HEK293 (cell line): ENCODE results near the gene RHOT1.

Experiments
- CTCF ChIA-PET: fragments of 350-600 bp; formaldehyde crosslinking; extraction: SDS; loops from one replicate; lab custom pipeline; 2021; ENCODE audit warnings: antibody characterized with exemption; lab: Yijun Ruan, JAX
- POLR2A ChIA-PET: fragments of 300-600 bp; formaldehyde crosslinking; extraction: SDS; loops from one replicate; lab custom pipeline; 2020; ENCODE audit warnings: antibody characterized with exemption, inconsistent platforms; lab: Yijun Ruan, JAX
- H3K27ac ChIP-seq: fragments of 200-500 bp; sonication (Bioruptor generic); 2 replicates; pipeline ENCODE4 v1.5.1; 2014; ENCODE audit warnings: low read depth, low read length, control low read depth, inconsistent platforms; ENCODE audit errors: extremely low read depth
- H3K36me3 ChIP-seq, 2 experiments: fragments of 200-500 bp in 1 of 2; sonication (Bioruptor generic) in 1 of 2; 1 replicate in 1 of 2; 2 replicates in 1 of 2; pipeline ENCODE4 v1.5.1; 2014 to 2017; ENCODE audit warnings: inconsistent platforms in 2 of 2, low read length in 2 of 2; ENCODE audit not compliant: control insufficient read depth in 2 of 2, insufficient read depth in 1 of 2
- H3K4me1 ChIP-seq: fragments of 200-500 bp; sonication (Bioruptor generic); 2 replicates; pipeline ENCODE4 v1.5.1; 2014; ENCODE audit warnings: mild to moderate bottlenecking, low read length, inconsistent platforms; ENCODE audit not compliant: control insufficient read depth, insufficient read depth
- H3K4me3 ChIP-seq: 2 replicates; pipeline ENCODE4 v1.5.1; 2011; ENCODE audit warnings: low read depth, mild to moderate bottlenecking, control low read depth, low read length, moderate library complexity
- H3K9me3 ChIP-seq: fragments of 200-500 bp; sonication (Bioruptor generic); 2 replicates; pipeline ENCODE4 v1.5.1; 2014; ENCODE audit warnings: low read depth, low read length, inconsistent platforms; ENCODE audit not compliant: control insufficient read depth, insufficient read depth
- GLIS2 ChIP-seq: fragments of 450-650 bp; formaldehyde crosslinking; IDR thresholded peaks from 2 replicates; pipeline ENCODE4 v1.5.1; 2016; ENCODE audit warnings: missing biosample characterization, missing genetic modification characterization
- MYNN ChIP-seq: fragments of 450-650 bp; formaldehyde crosslinking; IDR thresholded peaks from 2 replicates; pipeline ENCODE4 v1.5.1; 2016; ENCODE audit warnings: missing biosample characterization, missing genetic modification characterization, borderline replicate concordance
- RBAK ChIP-seq: fragments of 450-650 bp; formaldehyde crosslinking; IDR thresholded peaks from 2 replicates; pipeline ENCODE4 v1.5.1; 2016; ENCODE audit warnings: missing biosample characterization, missing genetic modification characterization
- REPIN1 ChIP-seq: fragments of 450-650 bp; formaldehyde crosslinking; IDR thresholded peaks from 2 replicates; pipeline ENCODE4 v1.5.1; 2017; ENCODE audit warnings: missing biosample characterization, missing genetic modification characterization, low read depth
- REST ChIP-seq: fragments of 450-650 bp; formaldehyde crosslinking; IDR thresholded peaks from 2 replicates; pipeline ENCODE4 v1.5.1; 2016; ENCODE audit warnings: missing biosample characterization, missing genetic modification characterization
- SALL2 ChIP-seq: fragments of 450-650 bp; formaldehyde crosslinking; IDR thresholded peaks from 2 replicates; pipeline ENCODE4 v1.5.0; 2017; ENCODE audit warnings: missing biosample characterization, mild to moderate bottlenecking, missing genetic modification characterization, borderline replicate concordance
- SCRT2 ChIP-seq: fragments of 450-650 bp; formaldehyde crosslinking; IDR thresholded peaks from 2 replicates; pipeline ENCODE4 v1.5.1; 2016; ENCODE audit warnings: missing biosample characterization, missing genetic modification characterization
- SP2 ChIP-seq: fragments of 450-650 bp; formaldehyde crosslinking; IDR thresholded peaks from 2 replicates; pipeline ENCODE4 v1.5.1; 2016; ENCODE audit warnings: missing biosample characterization, missing genetic modification characterization
- TCF7L2 ChIP-seq: IDR thresholded peaks from 2 replicates; pipeline ENCODE4 v1.6.1; 2011; ENCODE audit warnings: low read depth, mild to moderate bottlenecking, inconsistent platforms, low read length, moderate library complexity, borderline replicate concordance
- TRIM28 ChIP-seq: IDR thresholded peaks from 2 replicates; pipeline ENCODE4 v1.6.1; 2011; ENCODE audit warnings: low read length, control low read depth, borderline replicate concordance
- ZBTB17 ChIP-seq: fragments of 450-650 bp; formaldehyde crosslinking; IDR thresholded peaks from 2 replicates; pipeline ENCODE4 v1.5.1; 2016; ENCODE audit warnings: missing biosample characterization, missing genetic modification characterization
- ZFP69B ChIP-seq: fragments of 450-650 bp; formaldehyde crosslinking; IDR thresholded peaks from 2 replicates; pipeline ENCODE4 v1.5.1; 2016; ENCODE audit warnings: missing biosample characterization, missing genetic modification characterization
- ZNF133 ChIP-seq: fragments of 450-650 bp; formaldehyde crosslinking; IDR thresholded peaks from 2 replicates; pipeline ENCODE4 v1.5.1; 2016; ENCODE audit warnings: missing biosample characterization, missing genetic modification characterization
- ZNF292 ChIP-seq: fragments of 450-650 bp; formaldehyde crosslinking; IDR thresholded peaks from 2 replicates; pipeline ENCODE4 v1.5.1; 2016; ENCODE audit warnings: low read depth, missing biosample characterization, missing genetic modification characterization, borderline replicate concordance
- ZNF341 ChIP-seq: fragments of 450-650 bp; formaldehyde crosslinking; IDR thresholded peaks from 2 replicates; pipeline ENCODE4; 2016; ENCODE audit warnings: low read depth, missing biosample characterization, missing genetic modification characterization
- ZNF350 ChIP-seq: fragments of 450-650 bp; formaldehyde crosslinking; IDR thresholded peaks from 2 replicates; pipeline ENCODE4 v1.5.0; 2017; ENCODE audit warnings: missing biosample characterization, mild to moderate bottlenecking, missing genetic modification characterization
- ZNF488 ChIP-seq: fragments of 450-650 bp; formaldehyde crosslinking; IDR thresholded peaks from 2 replicates; pipeline ENCODE4 v1.5.1; 2016; ENCODE audit warnings: missing biosample characterization, missing genetic modification characterization
- ZNF626 ChIP-seq: fragments of 450-650 bp; sonication (Bioruptor Pico); formaldehyde crosslinking; IDR thresholded peaks from 2 replicates; pipeline ENCODE4 v1.5.1; 2018; ENCODE audit warnings: missing biosample characterization, missing genetic modification characterization, inconsistent platforms
- ZNF658 ChIP-seq: fragments of 450-650 bp; formaldehyde crosslinking; IDR thresholded peaks from 2 replicates; pipeline ENCODE4; 2016; ENCODE audit warnings: missing biosample characterization, missing genetic modification characterization
- ZNF701 ChIP-seq: fragments of 450-650 bp; formaldehyde crosslinking; IDR thresholded peaks from 2 replicates; pipeline ENCODE4 v1.5.1; 2016; ENCODE audit warnings: missing biosample characterization, missing genetic modification characterization
- TF ChIP-seq, protein P1 (sequence below): fragments of 450-650 bp; IDR thresholded peaks from 2 replicates; pipeline ENCODE4 v1.5.1; 2018; ENCODE audit warnings: missing biosample characterization, missing genetic modification characterization
- TF ChIP-seq, protein P2 (sequence below): fragments of 450-650 bp; formaldehyde crosslinking; IDR thresholded peaks from 2 replicates; pipeline ENCODE4 v1.5.1; 2016; ENCODE audit warnings: missing biosample characterization, missing genetic modification characterization
- TF ChIP-seq, protein P3 (sequence below): fragments of 450-650 bp; formaldehyde crosslinking; IDR thresholded peaks from 2 replicates; pipeline ENCODE4 v1.5.1; 2016; ENCODE audit warnings: missing biosample characterization, missing genetic modification characterization

RHOT1 gene

GRCh38 chr17:32157225-32157624 is 14.9 kb downstream of the RHOT1 start:
- Histone ChIP-seq H3K27ac (no peak overlapping the region), H3K36me3 (peaks cover 20 to 52% of the 10 kb centered on the region in 2 experiments), H3K9me3 (no peaks in the 10 kb centered on the region), H3K4me1 (no peaks in the 10 kb centered on the region), H3K4me3 (no peak overlapping the region)
- TF ChIP-seq, protein P1, sequence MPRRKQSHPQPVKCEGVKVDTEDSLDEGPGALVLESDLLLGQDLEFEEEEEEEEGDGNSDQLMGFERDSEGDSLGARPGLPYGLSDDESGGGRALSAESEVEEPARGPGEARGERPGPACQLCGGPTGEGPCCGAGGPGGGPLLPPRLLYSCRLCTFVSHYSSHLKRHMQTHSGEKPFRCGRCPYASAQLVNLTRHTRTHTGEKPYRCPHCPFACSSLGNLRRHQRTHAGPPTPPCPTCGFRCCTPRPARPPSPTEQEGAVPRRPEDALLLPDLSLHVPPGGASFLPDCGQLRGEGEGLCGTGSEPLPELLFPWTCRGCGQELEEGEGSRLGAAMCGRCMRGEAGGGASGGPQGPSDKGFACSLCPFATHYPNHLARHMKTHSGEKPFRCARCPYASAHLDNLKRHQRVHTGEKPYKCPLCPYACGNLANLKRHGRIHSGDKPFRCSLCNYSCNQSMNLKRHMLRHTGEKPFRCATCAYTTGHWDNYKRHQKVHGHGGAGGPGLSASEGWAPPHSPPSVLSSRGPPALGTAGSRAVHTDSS (tag by site-specific recombination): no peak
- TF ChIP-seq SCRT2 (tag by site-specific recombination) (no peak), GLIS2 (tag by site-specific recombination) (no peak), ZFP69B (no peak), ZNF350 (tag by site-specific recombination) (no peak), ZBTB17 (tag by site-specific recombination) (no peak)
- TF ChIP-seq, protein P2, sequence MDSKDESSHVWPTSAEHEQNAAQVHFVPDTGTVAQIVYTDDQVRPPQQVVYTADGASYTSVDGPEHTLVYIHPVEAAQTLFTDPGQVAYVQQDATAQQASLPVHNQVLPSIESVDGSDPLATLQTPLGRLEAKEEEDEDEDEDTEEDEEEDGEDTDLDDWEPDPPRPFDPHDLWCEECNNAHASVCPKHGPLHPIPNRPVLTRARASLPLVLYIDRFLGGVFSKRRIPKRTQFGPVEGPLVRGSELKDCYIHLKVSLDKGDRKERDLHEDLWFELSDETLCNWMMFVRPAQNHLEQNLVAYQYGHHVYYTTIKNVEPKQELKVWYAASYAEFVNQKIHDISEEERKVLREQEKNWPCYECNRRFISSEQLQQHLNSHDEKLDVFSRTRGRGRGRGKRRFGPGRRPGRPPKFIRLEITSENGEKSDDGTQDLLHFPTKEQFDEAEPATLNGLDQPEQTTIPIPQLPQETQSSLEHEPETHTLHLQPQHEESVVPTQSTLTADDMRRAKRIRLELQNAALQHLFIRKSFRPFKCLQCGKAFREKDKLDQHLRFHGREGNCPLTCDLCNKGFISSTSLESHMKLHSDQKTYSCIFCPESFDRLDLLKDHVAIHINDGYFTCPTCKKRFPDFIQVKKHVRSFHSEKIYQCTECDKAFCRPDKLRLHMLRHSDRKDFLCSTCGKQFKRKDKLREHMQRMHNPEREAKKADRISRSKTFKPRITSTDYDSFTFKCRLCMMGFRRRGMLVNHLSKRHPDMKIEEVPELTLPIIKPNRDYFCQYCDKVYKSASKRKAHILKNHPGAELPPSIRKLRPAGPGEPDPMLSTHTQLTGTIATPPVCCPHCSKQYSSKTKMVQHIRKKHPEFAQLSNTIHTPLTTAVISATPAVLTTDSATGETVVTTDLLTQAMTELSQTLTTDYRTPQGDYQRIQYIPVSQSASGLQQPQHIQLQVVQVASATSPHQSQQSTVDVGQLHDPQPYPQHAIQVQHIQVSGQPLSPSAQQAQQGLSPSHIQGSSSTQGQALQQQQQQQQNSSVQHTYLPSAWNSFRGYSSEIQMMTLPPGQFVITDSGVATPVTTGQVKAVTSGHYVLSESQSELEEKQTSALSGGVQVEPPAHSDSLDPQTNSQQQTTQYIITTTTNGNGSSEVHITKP: no peak
- POLR2A ChIA-PET: interaction anchor here (1.5 kb wide), 1 partner anchor 18 kb away, joined by 3 read pairs; no protein-coding TSS in a partner anchor
- CTCF ChIA-PET: interaction anchor here (0.6 to 1.2 kb wide), 5 partner anchors 15 to 52 kb away, joined by 3 to 4 read pairs (median 3); partner anchors contain the start of gene RHOT1

DNA sequence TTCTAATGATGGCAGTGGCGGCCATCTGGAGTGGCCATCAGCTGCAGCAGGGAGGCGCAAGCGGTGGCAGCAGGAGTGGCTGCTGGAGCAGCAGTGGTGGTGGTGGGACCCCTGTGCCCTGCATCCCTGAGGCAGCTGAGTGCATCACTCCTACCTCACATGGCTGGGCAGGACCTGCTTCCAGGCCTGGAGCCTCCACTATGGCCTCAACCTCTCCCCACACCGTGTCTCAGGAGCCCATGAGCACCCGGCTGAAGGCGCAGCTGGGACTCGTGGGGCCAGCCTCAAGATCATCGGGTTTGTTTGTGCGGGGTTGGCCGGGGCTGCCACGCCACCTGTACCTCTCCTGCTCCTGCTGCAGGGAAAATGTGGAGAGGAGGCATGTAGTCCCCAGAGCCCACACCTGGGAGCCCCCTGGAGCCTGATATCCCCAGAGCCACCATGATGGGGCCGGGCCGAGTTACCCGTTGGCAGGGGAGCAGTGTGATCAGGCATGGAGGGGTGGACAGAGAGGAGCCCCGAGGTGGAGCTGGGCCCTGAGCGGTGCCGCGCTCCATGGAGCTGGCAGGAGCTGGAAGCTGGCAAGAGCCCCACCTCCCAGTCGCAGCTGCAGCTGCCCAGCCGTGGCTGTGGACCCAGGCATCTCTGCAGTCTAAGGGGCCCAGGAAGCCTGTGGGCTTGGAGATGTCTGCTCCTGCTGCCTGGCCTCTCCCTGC is 16.7 kb downstream of the RHOT1 start:
- no peak overlapping the region for H3K4me3 ChIP-seq
- H3K9me3 ChIP-seq: no peaks in the 10 kb centered on the region
- no peaks in the 10 kb centered on the region for H3K4me1 ChIP-seq
- CTCF ChIA-PET: interaction anchor here (1.2 kb wide), 1 partner anchor 20 kb away, joined by 3 read pairs; no protein-coding TSS in a partner anchor
- peaks cover 6 to 36% of the 10 kb centered on the region in 2 experiments; a peak in 2 of 3 replicates for H3K36me3 ChIP-seq
- H3K27ac ChIP-seq: no peak overlapping the region
- POLR2A ChIA-PET: no interaction called here
- no peak for TF ChIP-seq TRIM28
- TF ChIP-seq, protein P3, sequence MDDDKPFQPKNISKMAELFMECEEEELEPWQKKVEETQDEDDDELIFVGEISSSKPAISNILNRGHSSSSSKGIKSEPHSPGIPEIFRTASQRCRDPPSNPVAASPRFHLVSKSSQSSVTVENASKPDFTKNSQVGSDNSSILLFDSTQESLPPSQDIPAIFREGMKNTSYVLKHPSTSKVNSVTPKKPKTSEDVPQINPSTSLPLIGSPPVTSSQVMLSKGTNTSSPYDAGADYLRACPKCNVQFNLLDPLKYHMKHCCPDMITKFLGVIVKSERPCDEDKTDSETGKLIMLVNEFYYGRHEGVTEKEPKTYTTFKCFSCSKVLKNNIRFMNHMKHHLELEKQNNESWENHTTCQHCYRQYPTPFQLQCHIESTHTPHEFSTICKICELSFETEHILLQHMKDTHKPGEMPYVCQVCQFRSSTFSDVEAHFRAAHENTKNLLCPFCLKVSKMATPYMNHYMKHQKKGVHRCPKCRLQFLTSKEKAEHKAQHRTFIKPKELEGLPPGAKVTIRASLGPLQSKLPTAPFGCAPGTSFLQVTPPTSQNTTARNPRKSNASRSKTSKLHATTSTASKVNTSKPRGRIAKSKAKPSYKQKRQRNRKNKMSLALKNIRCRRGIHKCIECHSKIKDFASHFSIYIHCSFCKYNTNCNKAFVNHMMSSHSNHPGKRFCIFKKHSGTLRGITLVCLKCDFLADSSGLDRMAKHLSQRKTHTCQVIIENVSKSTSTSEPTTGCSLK (tag by site-specific recombination): no peak
- TF ChIP-seq ZNF626 (tag by site-specific recombination): no peak
- no peak for TF ChIP-seq ZNF701 (tag by site-specific recombination)
- TF ChIP-seq SALL2: no peak
- no peak for TF ChIP-seq ZNF292 (tag by site-specific recombination)
- TF ChIP-seq REST (tag by site-specific recombination): no peak
- no peak for TF ChIP-seq TCF7L2
- TF ChIP-seq ZNF133 (tag by site-specific recombination): no peak
- no peak for TF ChIP-seq REPIN1 (tag by site-specific recombination)
- TF ChIP-seq MYNN (tag by site-specific recombination): no peak
- TF ChIP-seq RBAK (tag by site-specific recombination): no peak
- TF ChIP-seq ZNF341: no peak
- no peak for TF ChIP-seq ZNF488 (tag by site-specific recombination)
- TF ChIP-seq SP2 (tag by site-specific recombination): no peak
- no peak for TF ChIP-seq ZNF658
